Motor neuron (in vitro differentiated cells): Measurements from ENCODE around the gene PRICKLE1. TPM values are rescaled to one million over a fixed set of nuclear protein-coding genes. Genes with fewer than 3 reads are reported as not detected.

ENCODE experiments used
- ATAC-seq, 8 experiments: fragments of 200-7000 bp; cut with Tn5 transposase; replicated peaks in 6 of 8; 2 replicates each; pipeline ENCODE4 v1.8.0; 2021; ENCODE audit warnings: mild to moderate bottlenecking in 8 of 8, moderate library complexity in 8 of 8
- H3K27ac ChIP-seq, 2 donors: fragments of 250-450 bp; sonication (Bioruptor Pico); 2 replicates each; pipeline ENCODE4 v1.9.0; 2021; ENCODE audit warnings: antibody characterized with exemption in 2 of 2, mild to moderate bottlenecking in 2 of 2, moderate library complexity in 1 of 2
- H3K4me1 ChIP-seq, 2 donors: fragments of 250-450 bp; sonication (Bioruptor Pico); replicated peaks in 1 of 2; 2 replicates each; pipeline ENCODE4 v1.6.1; 2021; ENCODE audit warnings: antibody characterized with exemption in 2 of 2, mild to moderate bottlenecking in 2 of 2, moderate library complexity in 1 of 2
- H3K4me3 ChIP-seq, 5 donors: fragments of 250-450 bp; sonication (Bioruptor Pico); 2 replicates each; pipeline ENCODE4 v1.9.0; 2021; ENCODE audit warnings: antibody characterized with exemption in 5 of 5, mild to moderate bottlenecking in 5 of 5, moderate library complexity in 4 of 5
- WGBS, 10 experiments: fragments of 450-650 bp; shearing (Covaris generic); methylation state at CpG; one replicate each; pipeline ENCODE4 v1.0.0; 2022; 5-methylcytosine and 5-hydroxymethylcytosine counted together
- in situ Hi-C, 9 experiments: fragments of 400-800 bp; cut with MboI; loops; one replicate each; pipeline ENCODE4 v1.15.0; 2021; ENCODE audit warnings: low sequenced_read_pairs in 9 of 9, low pct_unique_long_range_greater_than_20kb in 2 of 9; ENCODE audit not compliant: unreplicated experiment in 9 of 9
- total RNA-seq, 8 experiments: library from RNA; unstranded; fragments of 300-600 nt; gene quantifications; 2 replicates each; pipeline versions ENCODE4 v1.2.3 to v1.2.4, GENCODE V29; 2022

The PRICKLE1 gene
- total RNA-seq, 8 experiments from 2014 or later = 3.7 to 105 (median 17.2) TPM

GRCh38 chr12:42481368-42481767, 108.2 kb downstream of the PRICKLE1 start:
- in situ Hi-C loops = loop anchor here in 2 of 9 experiments (25.0 kb wide), 1 partner anchor 806 kb away; no protein-coding TSS in a partner anchor
- no peak for ATAC-seq
- WGBS, 10 experiments = 0 to 57% (median 44%) methylated on average over 1 of the region's 1 CpG; no CpG with 5 or more reads in 4 of the 10 experiments
- peaks cover 2 to 4% of the 10 kb centered on the region in 2 donors for H3K4me1 ChIP-seq
- no peak overlapping the region for H3K4me3 ChIP-seq
- no peak overlapping the region for H3K27ac ChIP-seq

DNA sequence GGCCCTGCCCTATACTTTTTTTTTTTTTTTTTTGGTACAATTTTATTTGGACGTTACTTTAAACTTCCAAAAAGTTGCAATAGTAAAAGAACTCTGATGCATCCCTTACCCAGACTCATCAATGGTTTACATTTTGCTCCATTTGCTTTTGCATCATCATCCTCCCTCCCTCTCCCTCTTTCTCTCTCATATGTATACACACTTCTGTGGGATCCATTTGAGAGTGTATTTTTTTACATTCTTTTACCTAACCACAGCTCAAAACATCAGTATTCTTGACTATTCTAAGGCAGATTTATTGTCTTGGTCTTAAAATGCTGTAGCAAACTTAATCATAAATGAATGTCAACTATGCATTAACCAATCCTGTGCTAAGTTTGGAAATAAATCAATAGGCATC, 111.6 kb downstream of the PRICKLE1 start:
- Histone ChIP-seq H3K27ac (no peak overlapping the region), H3K4me1 (peaks cover 4% of the 10 kb centered on the region in 2 donors), H3K4me3 (no peak overlapping the region)
- 0 to 100% (median 67%) methylated on average over 1 of the region's 1 CpG; no CpG with 5 or more reads in 2 of the 10 experiments for WGBS, 10 experiments
- in situ Hi-C loops = loop anchor here in 2 of 9 experiments (25.0 kb wide), 1 partner anchor 809 kb away; no protein-coding TSS in a partner anchor
- ATAC-seq = no peak

DNA sequence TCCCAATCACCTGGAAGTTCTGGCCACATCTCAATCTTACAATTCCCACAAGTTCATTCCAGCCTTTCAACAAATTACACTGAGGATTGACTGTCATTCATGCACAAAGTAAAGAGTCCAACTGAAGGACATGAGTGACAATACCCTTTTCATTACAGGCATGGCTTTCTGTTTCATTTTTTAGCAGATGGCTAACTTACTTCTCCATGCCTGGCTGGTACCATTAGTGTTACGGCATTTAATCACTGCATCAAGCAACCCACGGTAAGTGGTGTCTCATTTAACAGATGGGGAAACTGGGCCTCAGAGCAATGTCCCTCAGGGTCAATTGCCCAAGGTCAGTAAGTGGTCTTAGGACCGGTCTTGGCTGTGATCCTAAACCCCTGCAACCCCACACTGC, 114.4 kb downstream of the PRICKLE1 start:
- WGBS, 10 experiments = 0 to 94% (median 37%) methylated on average over 1 to 3 of the region's 3 CpGs; no CpG with 5 or more reads in 2 of the 10 experiments
- H3K4me1 ChIP-seq = peaks cover 0 to 11% of the 10 kb centered on the region in 2 donors
- in situ Hi-C loops = loop anchor here in 2 of 9 experiments (25.0 kb wide), 1 partner anchor 812 kb away; no protein-coding TSS in a partner anchor
- H3K27ac ChIP-seq = no peak overlapping the region
- no peak overlapping the region for H3K4me3 ChIP-seq
- no peak for ATAC-seq

DNA sequence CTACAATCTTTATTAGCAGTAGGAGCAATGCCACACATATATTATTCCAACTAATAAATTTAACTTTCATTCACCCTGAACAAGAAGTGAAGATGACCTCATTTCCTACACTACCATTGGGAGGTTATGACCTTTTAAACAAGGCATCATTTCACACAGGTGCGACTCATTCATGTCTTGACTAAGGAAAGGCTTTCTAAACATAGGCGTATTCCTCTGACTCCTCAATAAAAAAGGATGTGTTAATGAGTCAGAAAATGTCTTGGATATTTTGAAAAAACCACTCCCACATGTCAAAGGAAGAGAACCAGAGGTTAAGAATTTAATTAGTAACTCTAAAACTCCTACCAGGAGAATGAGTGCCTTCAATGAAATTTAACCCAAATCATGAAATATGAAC, 115.2 kb downstream of the PRICKLE1 start:
- H3K4me1 ChIP-seq = peaks cover 0 to 11% of the 10 kb centered on the region in 2 donors
- no peak overlapping the region for H3K4me3 ChIP-seq
- no peak overlapping the region for H3K27ac ChIP-seq
- peak in 4 of 8 experiments; percentile 21 to 76 (median 36) for ATAC-seq
- 0 to 74% (median 53%) methylated on average over 1 to 2 of the region's 2 CpGs; no CpG with 5 or more reads in 1 of the 10 experiments for WGBS, 10 experiments
- in situ Hi-C loops = loop anchor here in 1 of 9 experiments (25.0 kb wide), 1 partner anchor 88 kb away; no protein-coding TSS in a partner anchor

GRCh38 chr12:42473561-42473960, 116.0 kb downstream of the PRICKLE1 start:
- in situ Hi-C loops = loop anchor here in 1 of 9 experiments (25.0 kb wide), 1 partner anchor 89 kb away; no protein-coding TSS in a partner anchor
- Histone ChIP-seq H3K4me3 (no peak overlapping the region), H3K27ac (no peak overlapping the region), H3K4me1 (peaks cover 0 to 11% of the 10 kb centered on the region in 2 donors)
- WGBS, 10 experiments = 33 to 100% (median 88%) methylated on average over 1 of the region's 1 CpG; no CpG with 5 or more reads in 1 of the 10 experiments
- ATAC-seq = no peak

- peak in 5 of 8 experiments; percentile 24 to 73 (median 59) for ATAC-seq
- in situ Hi-C loops = loop anchor here in 1 of 9 experiments (25.0 kb wide), 1 partner anchor 89 kb away; no protein-coding TSS in a partner anchor
These were observed 116.4 kb downstream of the PRICKLE1 start for GRCh38 chr12:42473130-42473529.

GRCh38 chr12:42472376-42472775, 117.2 kb downstream of the PRICKLE1 start:
- Histone ChIP-seq H3K4me3 (no peak overlapping the region), H3K4me1 (peaks cover 0 to 11% of the 10 kb centered on the region in 2 donors), H3K27ac (no peak overlapping the region)
- in situ Hi-C loops = loop anchor here in 1 of 9 experiments (25.0 kb wide), 1 partner anchor 90 kb away; no protein-coding TSS in a partner anchor
- ATAC-seq = no peak
- WGBS, 10 experiments = 0 to 100% (median 40%) methylated on average over 1 to 3 of the region's 3 CpGs; no CpG with 5 or more reads in 3 of the 10 experiments

More at GRCh38 chr12:42473130-42473529, 116.4 kb downstream of the PRICKLE1 start:
- Histone ChIP-seq H3K27ac (no peak overlapping the region), H3K4me3 (no peak overlapping the region), H3K4me1 (peaks cover 0 to 11% of the 10 kb centered on the region in 2 donors)
- 0 to 80% (median 20%) methylated on average over 1 of the region's 1 CpG; no CpG with 5 or more reads in 1 of the 10 experiments for WGBS, 10 experiments

GRCh38 chr12:42469355-42470175, 120.0 kb downstream of the PRICKLE1 start:
- Histone ChIP-seq H3K4me1 (peaks cover 0 to 11% of the 10 kb centered on the region in 2 donors), H3K27ac (no peak overlapping the region), H3K4me3 (no peak overlapping the region)
- no peak for ATAC-seq
- WGBS, 10 experiments = 58 to 100% (median 81%) methylated on average over 1 to 7 of the region's 7 CpGs; no CpG with 5 or more reads in 1 of the 10 experiments
- in situ Hi-C loops = loop anchor here in 1 of 9 experiments (25.0 kb wide), 1 partner anchor 93 kb away; no protein-coding TSS in a partner anchor

DNA sequence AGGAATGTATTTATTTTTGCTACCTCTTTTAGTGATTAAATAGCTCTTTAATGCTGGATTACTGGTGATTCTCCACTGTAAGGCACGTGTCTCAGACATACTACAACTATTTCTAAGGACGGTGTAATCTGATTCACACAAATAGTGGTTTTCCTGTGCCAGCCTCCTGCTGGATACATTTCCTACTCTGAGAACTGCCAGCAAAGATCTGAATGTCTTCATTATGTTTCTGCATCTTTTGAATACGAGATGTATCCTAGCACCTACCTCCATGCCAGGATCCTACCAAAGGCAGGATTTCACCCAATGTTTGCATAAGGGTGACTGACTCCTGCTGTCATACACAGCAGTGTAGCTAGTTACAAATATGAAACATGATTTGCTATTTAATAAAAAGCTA, 120.6 kb downstream of the PRICKLE1 start:
- Histone ChIP-seq H3K27ac (no peak overlapping the region), H3K4me3 (no peak overlapping the region), H3K4me1 (peaks cover 0 to 9% of the 10 kb centered on the region in 2 donors)
- 50 to 100% (median 98%) methylated on average over 1 to 3 of the region's 3 CpGs; no CpG with 5 or more reads in 6 of the 10 experiments for WGBS, 10 experiments
- no peak for ATAC-seq
- in situ Hi-C loops = loop anchor here in 1 of 9 experiments (25.0 kb wide), 1 partner anchor 93 kb away; no protein-coding TSS in a partner anchor

DNA sequence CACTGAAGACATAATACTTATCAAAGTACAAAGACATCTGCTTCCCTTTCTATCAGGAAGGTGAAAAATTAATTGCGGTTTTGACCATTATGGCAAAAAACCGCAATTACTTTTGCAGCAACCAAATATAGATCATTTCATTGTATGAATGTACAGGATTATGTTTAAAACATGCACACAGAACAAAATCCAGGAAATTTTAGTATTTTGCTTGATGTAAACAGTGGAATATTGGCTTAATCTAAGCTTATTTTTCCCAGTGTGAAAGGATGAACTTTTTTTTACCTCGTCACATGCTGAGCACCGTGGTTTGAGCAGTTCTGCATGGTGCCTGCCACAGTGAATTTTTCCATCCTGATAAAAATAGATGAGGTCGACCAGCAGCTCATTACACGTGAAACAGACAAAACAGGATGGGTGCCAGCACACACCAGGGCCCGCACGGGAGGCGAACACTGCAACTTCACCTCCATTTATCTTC, 121.2 kb downstream of the PRICKLE1 start:
- no peak overlapping the region for H3K27ac ChIP-seq
- peaks cover 0 to 9% of the 10 kb centered on the region in 2 donors for H3K4me1 ChIP-seq
- no peak for ATAC-seq
- WGBS, 10 experiments = 50 to 100% (median 87%) methylated on average over 1 to 9 of the region's 9 CpGs
- H3K4me3 ChIP-seq = no peak overlapping the region
- in situ Hi-C loops = loop anchor here in 1 of 9 experiments (25.0 kb wide), 1 partner anchor 94 kb away; no protein-coding TSS in a partner anchor

DNA sequence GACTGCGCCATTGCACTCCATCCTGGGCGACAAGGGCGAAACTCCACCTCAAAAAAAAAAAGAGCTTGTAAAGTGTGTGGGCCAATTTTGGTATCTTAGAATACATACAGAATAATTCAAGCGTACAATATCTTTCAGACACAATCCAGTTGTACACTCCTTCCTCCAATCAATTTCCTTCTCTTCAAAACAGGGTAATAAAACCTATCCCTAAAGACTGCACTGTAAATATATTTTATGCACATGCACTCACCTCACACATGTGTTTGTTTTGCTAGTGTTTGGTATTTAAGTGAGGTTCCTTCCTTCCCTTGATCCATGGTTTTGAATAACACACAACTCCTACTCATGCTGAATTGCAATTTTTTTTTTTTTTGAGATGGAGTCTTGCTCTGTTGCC, 125.9 kb downstream of the PRICKLE1 start:
- Histone ChIP-seq H3K27ac (no peak overlapping the region), H3K4me1 (no peaks in the 10 kb centered on the region), H3K4me3 (no peak overlapping the region)
- no peak for ATAC-seq
- in situ Hi-C loops = loop anchor here in 1 of 9 experiments (25.0 kb wide), 1 partner anchor 99 kb away; no protein-coding TSS in a partner anchor
- WGBS, 10 experiments = 80 to 100% (median 96%) methylated on average over 1 to 4 of the region's 4 CpGs; no CpG with 5 or more reads in 1 of the 10 experiments

DNA sequence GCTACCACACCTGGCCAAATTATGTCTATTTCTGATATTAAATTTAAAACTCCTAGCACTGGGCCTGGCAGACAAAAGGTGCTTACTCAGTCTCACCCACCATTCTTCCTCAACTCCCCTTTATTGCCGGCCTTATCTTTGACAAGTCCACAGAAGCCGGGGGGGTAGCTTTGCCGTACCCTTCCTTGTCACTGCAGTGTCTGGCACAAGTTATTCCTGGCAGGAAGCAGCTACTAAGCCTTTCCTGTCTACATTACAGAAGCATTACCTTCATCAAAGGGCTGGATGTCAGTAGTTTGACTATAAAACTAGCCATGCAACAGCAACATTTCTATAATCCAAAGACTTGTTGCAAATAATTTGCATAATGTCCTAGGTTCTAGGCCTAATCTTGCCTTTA, 127.1 kb downstream of the PRICKLE1 start:
- 70 to 100% (median 97%) methylated on average over 1 to 3 of the region's 3 CpGs; no CpG with 5 or more reads in 4 of the 10 experiments for WGBS, 10 experiments
- no peak overlapping the region for H3K27ac ChIP-seq
- H3K4me1 ChIP-seq = peaks cover 0 to 7% of the 10 kb centered on the region in 2 donors
- ATAC-seq = no peak
- in situ Hi-C loops = loop anchor here in 1 of 9 experiments (25.0 kb wide), 1 partner anchor 100 kb away; no protein-coding TSS in a partner anchor
- H3K4me3 ChIP-seq = no peak overlapping the region
